Peyer's patch (tissue), 4 donors: ENCODE data around the gene TSPAN14.

Experiments used
- POLR2A ChIP-seq, 2 donors: fragments of 450-650 bp; IDR thresholded peaks; one replicate each; pipeline ENCODE4 v1.5.1; 2017; ENCODE audit warnings: antibody characterized with exemption in 2 of 2, mild to moderate bottlenecking in 2 of 2, moderate library complexity in 2 of 2
- TF ChIP-seq, protein P1 (sequence below), 6 experiments: fragments of 450-650 bp in 4 of 6; fragments of 200-600 bp in 2 of 6; sonication (generic) in 1 of 6; IDR thresholded peaks; one replicate each; pipeline ENCODE4 v1.5.1; 2017 to 2019; ENCODE audit warnings: antibody characterized with exemption in 6 of 6, mild to moderate bottlenecking in 3 of 6, moderate library complexity in 1 of 6

DNA sequence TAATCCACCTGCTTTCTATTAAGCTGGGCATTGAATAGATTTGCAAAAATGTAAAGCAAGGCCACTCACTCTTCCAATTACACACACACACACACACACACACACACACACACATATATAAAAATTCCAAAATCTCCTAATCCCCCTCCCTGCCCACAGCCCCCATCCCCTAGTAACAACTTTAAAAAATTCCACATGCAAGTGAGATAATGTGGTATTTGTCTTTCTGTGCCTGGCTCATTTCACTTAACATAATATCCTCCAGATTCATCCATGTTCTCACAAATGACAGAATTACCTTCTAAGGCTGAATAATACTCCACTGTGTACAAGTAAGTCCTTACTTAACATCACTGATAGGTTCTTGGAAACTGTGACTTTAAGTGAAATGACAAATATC, 107.8 kb downstream of the TSPAN14 start:
- TF ChIP-seq POLR2A (IDR thresholded peaks at IDR 0.05) = no peak
- TF ChIP-seq, protein P1, sequence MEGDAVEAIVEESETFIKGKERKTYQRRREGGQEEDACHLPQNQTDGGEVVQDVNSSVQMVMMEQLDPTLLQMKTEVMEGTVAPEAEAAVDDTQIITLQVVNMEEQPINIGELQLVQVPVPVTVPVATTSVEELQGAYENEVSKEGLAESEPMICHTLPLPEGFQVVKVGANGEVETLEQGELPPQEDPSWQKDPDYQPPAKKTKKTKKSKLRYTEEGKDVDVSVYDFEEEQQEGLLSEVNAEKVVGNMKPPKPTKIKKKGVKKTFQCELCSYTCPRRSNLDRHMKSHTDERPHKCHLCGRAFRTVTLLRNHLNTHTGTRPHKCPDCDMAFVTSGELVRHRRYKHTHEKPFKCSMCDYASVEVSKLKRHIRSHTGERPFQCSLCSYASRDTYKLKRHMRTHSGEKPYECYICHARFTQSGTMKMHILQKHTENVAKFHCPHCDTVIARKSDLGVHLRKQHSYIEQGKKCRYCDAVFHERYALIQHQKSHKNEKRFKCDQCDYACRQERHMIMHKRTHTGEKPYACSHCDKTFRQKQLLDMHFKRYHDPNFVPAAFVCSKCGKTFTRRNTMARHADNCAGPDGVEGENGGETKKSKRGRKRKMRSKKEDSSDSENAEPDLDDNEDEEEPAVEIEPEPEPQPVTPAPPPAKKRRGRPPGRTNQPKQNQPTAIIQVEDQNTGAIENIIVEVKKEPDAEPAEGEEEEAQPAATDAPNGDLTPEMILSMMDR (IDR thresholded peaks at IDR 0.05) = no peak
